GM12801 (cell line): ENCODE measurements around the gene NCK2.

Experiments
- TF ChIP-seq, protein P1 (sequence below): IDR thresholded peaks from one replicate; pipeline ENCODE4 v1.5.1; 2011; ENCODE audit warnings: control low read depth; ENCODE audit not compliant: insufficient read length; ENCODE audit errors: extremely low read depth

Gene NCK2

DNA sequence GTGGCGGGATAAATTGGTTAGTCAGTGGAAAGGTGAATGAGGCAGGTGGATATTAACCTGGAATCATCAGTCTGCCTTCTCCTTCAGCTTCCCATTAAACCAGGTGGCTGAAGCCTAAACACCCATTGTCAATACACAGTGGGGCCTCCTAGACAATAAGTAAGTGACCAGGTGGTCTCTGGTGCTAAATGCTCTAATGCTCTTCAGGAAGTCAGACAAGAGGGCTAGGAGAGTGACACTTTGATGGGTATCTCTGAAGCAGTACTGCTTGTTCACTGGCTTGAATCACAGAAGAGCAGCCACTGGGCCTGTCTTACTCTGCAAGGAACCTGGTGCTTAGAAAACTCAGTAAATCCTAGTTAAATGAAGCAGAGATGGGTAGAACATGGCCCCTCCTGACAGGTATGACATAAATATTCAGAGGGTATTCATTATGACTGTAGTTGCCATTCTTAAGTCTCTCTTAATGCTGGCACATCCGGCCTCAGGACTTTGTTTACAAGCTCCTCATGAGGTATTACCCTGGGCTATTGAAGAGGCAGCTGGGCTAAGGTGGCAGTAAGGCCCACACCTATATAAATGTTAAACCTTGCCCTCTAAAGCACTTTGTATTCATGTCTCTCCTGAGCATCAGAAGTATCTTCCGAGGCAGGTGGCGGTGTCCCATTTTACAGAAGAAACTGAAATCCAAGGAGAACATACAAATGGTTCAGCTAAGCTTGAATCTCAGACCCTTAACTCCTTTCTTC lies 104.9 kb downstream of the NCK2 start:
- TF ChIP-seq, protein P1, sequence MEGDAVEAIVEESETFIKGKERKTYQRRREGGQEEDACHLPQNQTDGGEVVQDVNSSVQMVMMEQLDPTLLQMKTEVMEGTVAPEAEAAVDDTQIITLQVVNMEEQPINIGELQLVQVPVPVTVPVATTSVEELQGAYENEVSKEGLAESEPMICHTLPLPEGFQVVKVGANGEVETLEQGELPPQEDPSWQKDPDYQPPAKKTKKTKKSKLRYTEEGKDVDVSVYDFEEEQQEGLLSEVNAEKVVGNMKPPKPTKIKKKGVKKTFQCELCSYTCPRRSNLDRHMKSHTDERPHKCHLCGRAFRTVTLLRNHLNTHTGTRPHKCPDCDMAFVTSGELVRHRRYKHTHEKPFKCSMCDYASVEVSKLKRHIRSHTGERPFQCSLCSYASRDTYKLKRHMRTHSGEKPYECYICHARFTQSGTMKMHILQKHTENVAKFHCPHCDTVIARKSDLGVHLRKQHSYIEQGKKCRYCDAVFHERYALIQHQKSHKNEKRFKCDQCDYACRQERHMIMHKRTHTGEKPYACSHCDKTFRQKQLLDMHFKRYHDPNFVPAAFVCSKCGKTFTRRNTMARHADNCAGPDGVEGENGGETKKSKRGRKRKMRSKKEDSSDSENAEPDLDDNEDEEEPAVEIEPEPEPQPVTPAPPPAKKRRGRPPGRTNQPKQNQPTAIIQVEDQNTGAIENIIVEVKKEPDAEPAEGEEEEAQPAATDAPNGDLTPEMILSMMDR = no peak

DNA sequence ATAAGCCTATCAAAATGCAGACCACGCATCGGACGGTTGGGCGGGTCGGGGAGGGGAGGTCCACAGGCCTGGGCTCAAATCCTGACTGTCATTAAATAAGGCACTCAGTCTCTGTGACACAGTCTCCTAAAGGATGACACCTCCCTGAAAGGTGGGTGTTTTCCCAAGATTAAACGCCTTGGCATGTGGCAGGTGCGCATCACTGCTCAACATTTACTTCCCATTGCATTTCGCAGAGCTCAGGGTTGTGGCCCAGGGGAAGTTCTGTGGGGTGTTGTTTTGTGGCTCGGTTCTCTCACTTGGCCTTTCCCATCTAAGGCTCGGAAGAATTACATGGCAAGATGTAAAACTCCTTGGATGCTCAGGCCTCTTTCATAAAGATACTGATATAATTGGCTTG lies 107.4 kb downstream of the NCK2 start:
- TF ChIP-seq, protein P1 = no peak

DNA sequence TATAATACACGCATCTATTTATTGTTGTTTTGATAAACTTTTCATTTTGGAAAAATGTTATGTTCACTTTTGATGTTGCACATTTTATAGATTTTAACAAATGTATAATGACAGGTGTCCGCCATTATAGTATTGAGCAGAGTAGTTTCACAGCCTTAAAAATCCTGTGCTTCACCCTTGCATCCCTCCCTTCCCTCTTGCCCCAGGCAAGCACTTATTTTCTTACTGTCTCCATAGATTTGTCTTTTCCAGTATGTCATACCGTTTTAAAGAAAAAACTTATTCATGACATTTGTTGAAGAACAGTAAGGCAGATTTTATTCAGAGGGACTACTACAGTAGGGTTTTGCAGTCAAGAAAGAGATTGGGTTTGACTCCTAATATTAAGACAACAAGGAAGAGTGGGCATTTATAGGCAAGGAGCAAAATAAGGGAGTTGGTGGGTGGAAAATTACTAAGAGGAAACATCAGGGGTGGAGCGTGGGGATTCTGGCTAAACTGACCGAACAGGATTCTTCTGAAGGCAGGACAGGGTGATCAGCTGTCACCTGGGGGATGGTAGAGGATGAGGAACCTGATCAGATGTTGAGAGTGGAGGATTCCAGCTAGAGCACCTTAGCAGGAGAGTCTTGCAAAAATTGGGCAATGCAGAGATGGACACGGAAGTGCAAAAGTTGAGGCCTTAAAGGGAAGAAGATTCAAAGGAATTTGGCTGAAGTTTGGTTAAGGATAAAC lies 108.8 kb downstream of the NCK2 start:
- TF ChIP-seq, protein P1 = no peak

DNA sequence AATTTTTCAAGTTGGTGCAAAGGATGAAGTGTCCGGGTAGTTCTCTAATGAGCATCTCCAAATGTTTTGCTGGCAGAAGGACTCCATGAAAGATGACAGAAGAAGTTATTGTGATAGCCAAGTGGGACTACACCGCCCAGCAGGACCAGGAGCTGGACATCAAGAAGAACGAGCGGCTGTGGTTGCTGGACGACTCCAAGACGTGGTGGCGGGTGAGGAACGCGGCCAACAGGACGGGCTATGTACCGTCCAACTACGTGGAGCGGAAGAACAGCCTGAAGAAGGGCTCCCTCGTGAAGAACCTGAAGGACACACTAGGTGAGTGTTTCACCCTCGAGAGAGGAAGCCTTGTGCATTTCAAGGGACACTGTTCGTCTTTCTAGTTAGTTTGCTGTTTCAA lies 110.3 kb downstream of the NCK2 start:
- TF ChIP-seq, protein P1 = no peak

DNA sequence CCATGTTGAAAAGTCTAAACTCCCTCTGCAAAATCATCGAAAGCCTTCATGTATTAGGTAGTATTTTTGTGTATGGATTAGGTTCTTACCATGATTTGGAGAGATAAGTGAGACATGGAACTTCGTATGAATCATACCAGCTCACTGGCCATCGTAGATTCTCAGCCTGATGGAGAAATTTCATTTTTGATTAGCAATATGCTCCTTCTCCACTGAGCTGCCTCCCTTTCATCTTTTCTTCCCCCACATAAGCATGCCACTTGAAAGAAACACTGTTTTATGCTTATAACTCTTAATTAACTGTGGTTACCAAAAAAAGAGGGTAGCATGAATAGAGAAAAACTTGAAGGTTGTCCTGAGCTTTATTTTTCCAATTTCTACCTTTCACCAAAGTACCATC lies 111.9 kb downstream of the NCK2 start:
- TF ChIP-seq, protein P1 = no peak

DNA sequence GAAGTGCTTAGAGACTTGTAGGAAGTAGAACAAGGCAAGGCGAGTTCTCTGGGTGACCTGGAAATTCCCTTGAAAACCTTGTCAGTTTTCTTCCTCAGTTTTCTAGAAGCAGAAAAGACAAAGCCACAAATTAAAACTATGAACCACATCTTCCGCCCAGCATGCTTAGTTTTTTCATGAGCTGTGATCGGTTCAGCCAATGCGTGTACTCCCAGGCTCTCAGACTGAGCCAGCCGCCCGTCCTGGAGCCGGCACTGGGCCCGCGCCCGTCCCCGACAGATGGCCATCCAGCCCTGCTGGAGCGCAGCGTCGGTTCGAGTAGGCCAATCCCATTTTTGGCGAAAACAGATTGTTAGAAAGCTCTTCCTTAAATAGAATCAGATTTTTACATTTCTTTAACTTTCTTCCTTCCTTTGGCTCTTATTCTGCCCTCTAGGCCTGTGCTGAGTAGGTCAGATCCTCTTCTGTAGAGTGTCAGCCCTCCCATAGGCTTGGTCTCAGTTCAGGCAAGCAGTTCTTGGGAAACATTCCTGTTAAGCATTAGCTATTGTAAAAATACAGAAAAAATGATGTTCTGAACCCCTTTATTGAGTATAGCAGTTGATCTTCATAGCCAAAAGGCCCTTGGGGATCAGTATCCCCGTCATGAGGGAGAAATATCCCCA lies 112.5 kb downstream of the NCK2 start:
- TF ChIP-seq, protein P1 = no peak
